GM23248 (cell line): Measurements from ENCODE around the gene TIFAB.

Source experiments
- EZH2 ChIP-seq: fragments of 200-600 bp; sonication (generic); IDR thresholded peaks from 2 replicates; pipeline ENCODE4 v1.6.1; 2018; ENCODE audit warnings: antibody characterized with exemption, mild to moderate bottlenecking; ENCODE audit not compliant: insufficient read depth, poor library complexity, severe bottlenecking
- EZH2phosphoT487 ChIP-seq: fragments of 200-600 bp; sonication (generic); IDR thresholded peaks from 2 replicates; pipeline ENCODE4 v1.6.1; 2018; ENCODE audit warnings: antibody characterized with exemption, moderate library complexity, mild to moderate bottlenecking, low read depth; ENCODE audit not compliant: insufficient read depth

- TF ChIP-seq EZH2phosphoT487 (no peak), EZH2 (no peak)
Observed at GRCh38 chr5:135472141-135472540, 20.0 kb upstream of the TIFAB start.
